HG03439 (cell line): ENCODE data around the gene WDR48.

Source experiments
- ATAC-seq: cut with Tn5 transposase; IDR thresholded peaks from one replicate; pipeline ENCODE4 v1.9.1; 2021; ENCODE audit warnings: mild to moderate bottlenecking, moderate library complexity; ENCODE audit not compliant: unreplicated experiment

Gene WDR48

DNA sequence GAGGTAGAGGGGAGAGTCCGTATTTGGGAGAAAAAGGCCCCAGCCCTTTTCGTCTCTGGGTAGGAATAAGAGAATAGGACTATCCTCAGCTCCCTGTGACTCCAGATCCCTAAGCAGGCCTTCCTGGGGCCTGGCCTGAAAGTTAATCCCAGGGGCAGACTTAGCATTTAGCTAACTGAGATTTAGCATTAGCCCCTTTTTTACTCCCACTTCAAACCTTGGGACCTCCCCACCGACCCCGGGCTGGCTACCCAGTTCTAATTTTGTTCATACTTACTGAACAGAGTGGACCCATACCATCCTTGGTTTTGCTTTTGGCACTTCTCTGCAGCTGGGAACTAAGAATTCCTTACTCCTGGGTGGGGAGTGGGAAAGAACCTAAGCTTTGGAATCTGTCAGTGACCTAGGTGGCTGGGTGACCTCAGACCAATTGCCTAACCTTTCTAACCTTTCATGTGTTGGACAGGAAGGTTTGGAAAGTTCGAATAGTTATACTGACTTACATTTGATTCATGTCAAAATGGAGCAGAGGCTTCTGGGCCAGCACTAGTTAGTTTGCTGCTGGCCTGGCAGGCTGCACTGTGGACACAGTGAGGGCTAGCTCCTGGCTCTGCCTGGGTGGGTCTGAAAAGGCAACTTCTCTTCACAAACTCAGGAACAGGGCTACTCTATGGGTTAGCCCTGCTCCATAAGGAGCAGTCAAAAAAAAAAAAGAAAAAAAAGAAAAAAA lies 67.3 kb downstream of the WDR48 start:
- ATAC-seq = no peak

GRCh38 chr3:39121621-39122020 lies 69.8 kb downstream of the WDR48 start:
- no peak for ATAC-seq

- peak; percentile 57 for ATAC-seq
Observed at GRCh38 chr3:39122813-39123212, 71.0 kb downstream of the WDR48 start.

GRCh38 chr3:39124876-39125840 lies 73.3 kb downstream of the WDR48 start:
- ATAC-seq = no peak

DNA sequence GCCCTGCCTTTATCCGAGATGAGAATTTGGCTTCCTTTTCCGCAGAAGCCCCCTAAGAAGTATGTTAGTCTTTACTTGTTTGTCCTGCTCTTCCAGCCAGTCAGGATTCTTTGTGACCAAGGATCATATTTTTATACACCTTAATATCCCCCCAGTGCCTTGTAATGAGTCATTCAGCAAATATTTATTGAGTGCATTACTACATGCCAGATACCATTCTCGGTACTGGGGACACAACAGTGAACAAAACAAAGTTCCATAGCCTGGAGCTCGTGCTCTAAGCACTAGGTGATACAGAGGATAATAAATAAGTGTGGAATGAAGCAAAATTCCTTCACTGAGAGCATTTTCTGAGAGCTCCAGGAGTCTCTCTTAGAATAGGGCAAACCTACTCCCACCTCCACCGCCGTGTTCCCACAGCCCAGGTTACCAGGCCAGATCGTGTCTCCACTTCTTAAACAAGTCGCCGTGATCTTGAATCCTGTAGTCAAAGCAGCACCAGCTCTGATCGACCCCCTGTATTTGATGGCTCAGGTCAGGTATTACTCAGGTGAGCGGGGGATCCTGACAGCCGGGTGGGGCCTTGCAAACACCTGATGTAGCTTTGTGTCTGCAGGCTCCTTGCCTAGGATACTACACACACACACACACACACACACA lies 74.2 kb downstream of the WDR48 start:
- ATAC-seq = no peak

GRCh38 chr3:39126532-39127071 lies 74.8 kb downstream of the WDR48 start:
- no peak for ATAC-seq

- ATAC-seq = no peak
Observed at GRCh38 chr3:39127269-39127907, 75.6 kb downstream of the WDR48 start.

DNA sequence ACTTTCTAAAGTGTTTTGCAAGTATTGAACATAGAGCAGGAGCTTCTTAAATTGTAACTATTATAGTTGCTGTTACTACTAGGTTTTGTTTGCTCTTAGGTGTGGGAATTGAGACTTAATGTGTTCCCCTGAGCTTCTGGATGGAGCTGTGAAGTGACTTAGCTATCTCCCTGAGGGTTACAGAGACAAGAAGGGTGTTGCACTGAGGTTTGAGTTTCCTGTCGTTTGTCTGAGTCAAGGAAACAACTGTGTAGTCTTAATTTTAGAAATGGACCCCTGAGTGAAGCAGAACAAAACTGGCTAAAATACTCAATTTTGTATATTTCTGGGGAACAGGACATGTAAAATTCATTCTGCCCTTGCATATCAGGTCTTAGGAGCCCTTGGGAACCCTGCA lies 76.1 kb downstream of the WDR48 start:
- no peak for ATAC-seq

GRCh38 chr3:39128951-39129350 lies 77.1 kb downstream of the WDR48 start:
- no peak for ATAC-seq

DNA sequence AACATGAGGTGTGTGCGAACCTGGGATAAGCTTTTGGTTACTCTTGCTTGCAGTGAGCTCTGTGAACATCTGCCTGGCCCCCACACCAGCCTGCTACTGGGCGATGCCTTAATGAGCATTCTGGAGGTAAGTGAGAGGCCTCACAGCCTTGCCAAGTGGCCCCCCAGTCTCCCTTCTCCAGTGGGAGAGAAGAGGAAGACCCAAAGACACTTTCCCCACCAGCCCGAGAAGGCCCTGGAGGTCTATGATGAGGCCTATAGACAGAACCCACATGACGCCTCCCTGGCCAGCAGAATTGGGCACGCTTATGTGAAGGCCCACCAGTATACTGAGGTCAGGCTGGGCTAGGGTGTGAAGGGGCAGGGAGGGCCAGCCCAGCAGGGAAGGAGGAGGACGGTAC lies 78.2 kb downstream of the WDR48 start:
- ATAC-seq = no peak

- ATAC-seq = no peak
Observed at GRCh38 chr3:39130693-39131265, 79.0 kb downstream of the WDR48 start.

- ATAC-seq = no peak
Observed at GRCh38 chr3:39132096-39133092, 80.6 kb downstream of the WDR48 start.

GRCh38 chr3:39133093-39133490 lies 81.3 kb downstream of the WDR48 start:
- ATAC-seq = no peak

DNA sequence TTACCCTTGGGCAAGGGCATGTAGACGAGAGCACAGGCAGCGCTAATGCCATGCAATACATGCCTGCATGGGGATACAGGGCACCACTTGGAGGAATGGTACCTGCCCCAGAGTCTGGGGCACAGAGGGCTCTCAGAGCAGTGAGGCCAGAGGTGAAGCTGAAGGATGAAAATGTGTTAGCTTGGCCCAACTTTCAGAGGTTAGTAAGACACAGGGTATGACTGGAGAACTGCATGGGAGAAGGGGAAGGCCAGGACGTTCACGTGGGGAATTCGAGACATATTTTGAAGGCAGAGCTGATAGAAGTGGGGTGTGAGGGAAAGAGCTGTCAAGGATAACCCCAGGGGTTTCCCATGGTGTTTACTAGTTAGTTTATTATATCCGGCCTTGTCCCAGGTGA lies 82.0 kb downstream of the WDR48 start:
- ATAC-seq = no peak

DNA sequence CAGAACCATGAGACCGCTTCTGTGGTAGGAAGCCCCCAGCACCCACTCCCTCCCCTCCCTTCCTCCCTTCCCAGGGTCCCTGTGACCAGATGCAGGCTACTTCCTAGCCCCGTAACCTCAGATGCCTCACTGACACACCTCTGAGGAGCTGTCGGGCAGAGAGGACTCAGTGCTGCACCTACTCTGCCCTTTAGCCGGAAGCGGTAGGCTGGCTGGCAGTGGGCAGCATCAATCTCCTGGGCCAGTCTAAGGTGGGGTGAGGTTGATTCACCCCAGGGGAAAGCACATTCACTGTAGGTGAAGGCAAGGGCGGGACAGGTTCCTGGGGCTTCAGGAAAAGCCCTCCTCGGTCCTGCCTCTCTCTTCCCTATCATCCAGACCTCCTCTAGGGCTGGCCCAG lies 82.5 kb downstream of the WDR48 start:
- ATAC-seq = no peak

DNA sequence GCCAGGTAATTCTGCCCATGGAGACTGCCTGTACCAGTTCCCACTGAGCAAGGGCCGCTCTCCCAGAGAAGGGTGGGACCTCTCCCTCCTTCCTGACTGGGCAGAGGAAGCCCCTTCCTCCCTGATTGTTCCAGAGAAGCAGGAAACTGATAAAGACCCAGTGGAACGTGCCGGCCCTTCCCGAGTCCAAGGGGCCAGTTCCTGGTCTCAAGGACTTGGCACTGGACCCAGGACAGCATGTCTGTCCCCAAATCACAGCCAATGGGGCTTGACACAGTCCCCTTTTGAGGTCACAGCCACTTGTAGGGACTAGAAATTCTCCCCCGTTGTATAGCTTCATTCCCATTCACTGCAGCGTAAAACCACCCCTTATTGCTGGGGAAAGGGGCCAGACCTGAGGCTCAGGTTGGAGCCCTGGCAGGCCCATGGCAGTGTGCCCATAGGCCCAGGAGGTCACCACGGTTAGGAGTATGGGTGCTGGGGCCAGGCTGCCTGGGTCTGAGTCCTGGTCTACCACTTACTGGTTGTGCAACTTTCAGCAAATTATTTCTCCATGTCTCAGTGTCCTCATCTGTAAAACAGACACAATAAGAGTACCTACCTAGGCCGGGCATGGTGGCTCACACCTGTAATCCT lies 83.5 kb downstream of the WDR48 start:
- no peak for ATAC-seq

DNA sequence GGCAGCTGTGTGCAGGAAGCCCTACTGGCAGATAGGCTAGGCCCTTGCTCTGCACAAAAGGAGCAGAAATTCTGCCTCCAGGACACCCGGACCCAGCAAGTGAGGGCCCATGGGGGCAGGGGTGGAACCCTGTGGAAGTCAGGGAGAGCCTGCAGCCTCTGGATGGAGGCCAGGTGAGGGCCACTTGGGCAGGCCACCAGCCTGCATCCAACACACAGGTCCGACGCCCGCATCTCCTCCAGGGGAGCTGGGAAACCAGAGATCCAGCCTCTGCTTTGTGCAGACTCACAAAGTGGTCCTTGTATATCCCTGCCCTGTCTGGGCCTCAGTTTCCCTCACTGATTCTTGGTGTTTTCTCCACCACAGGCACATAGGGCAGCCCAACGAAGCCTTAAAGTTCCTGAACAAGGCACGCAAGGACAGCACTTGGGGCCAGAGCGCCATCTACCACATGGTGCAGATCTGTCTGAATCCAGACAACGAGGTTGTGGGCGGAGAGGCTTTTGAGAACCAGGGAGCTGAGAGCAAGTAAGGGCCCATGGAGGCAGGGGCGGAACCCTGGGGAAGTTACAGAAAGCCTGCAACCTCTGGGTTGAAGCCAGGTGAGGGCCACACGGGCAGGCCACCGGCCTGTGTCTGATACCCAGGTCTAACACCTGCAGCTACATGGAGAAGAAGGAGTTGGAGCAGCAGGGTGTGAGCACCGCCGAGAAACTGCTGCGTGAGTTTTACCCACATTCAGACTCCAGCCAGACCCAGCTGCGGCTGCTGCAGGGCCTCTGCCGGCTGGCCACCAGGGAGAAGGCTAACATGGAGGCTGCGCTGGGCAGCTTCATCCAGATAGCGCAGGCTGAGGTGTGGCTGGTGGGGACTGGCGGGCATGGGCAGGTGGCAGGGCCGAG lies 85.0 kb downstream of the WDR48 start:
- ATAC-seq = no peak

DNA sequence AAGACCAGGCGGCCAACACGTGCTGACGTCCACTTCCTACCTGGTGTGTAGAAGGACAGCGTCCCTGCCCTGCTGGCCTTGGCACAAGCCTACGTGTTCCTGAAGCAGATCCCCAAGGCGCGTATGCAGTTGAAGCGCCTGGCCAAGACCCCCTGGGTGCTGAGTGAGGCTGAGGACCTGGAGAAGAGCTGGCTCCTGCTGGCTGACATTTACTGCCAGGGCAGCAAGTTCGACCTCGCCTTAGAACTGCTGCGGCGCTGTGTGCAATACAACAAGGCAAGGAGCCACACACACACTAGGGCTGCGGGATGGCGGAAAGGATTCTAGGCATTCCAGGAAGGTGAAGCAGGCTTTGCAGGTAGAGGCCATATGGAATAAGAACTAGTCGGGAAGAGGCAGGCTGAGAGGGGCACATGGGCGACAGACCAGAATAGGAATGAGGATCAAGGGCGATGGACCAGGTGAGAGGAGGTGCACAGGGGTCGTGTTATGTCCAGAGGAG lies 85.7 kb downstream of the WDR48 start:
- ATAC-seq = no peak
